Thyroid gland (tissue), 4 donors: Measurements from ENCODE around the gene OR6Y1. TPM values are rescaled to one million over a fixed set of nuclear protein-coding genes. Genes with fewer than 3 reads are reported as not detected.

Experiments used
- total RNA-seq, 4 donors: library from RNA; depleted of rRNA; stranded (reverse); fragments of >200 nt; gene quantifications; one replicate each; pipeline ENCODE4 v1.2.3, GENCODE V29; 2016

Gene OR6Y1
- total RNA-seq, 4 donors from 2014 or later = not detected

Other genes starting within 250 kb of the OR6Y1 start
- under 1 TPM in 1 of 4 donors, not detected in 3; 0.22 TPM for gene CD1B, start 222.9 kb downstream of the OR6Y1 start, total RNA-seq
- gene CD1E, start 200.5 kb downstream of the OR6Y1 start, total RNA-seq = under 1 TPM in 1 of 4 donors, not detected in 3; 0.92 TPM
- not detected for gene OR10T2, start 154.9 kb downstream of the OR6Y1 start, total RNA-seq
- not detected for gene OR10K2, start 128.2 kb downstream of the OR6Y1 start, total RNA-seq
- not detected for gene OR10K1, start 92.6 kb downstream of the OR6Y1 start, total RNA-seq
- not detected for gene OR10R2, start 82.2 kb downstream of the OR6Y1 start, total RNA-seq
- not detected for gene OR6P1, start 16.2 kb upstream of the OR6Y1 start, total RNA-seq
- not detected for gene OR10X1, start 25.5 kb upstream of the OR6Y1 start, total RNA-seq
- gene OR10Z1, start 50.9 kb upstream of the OR6Y1 start, total RNA-seq = not detected
- under 1 TPM in 2 of 4 donors, not detected in 2; 0.10 to 0.11 TPM for gene SPTA1, start 132.3 kb upstream of the OR6Y1 start, total RNA-seq
- gene OR6K2, start 146.2 kb upstream of the OR6Y1 start, total RNA-seq = not detected
- not detected for gene OR6K3, start 166.3 kb upstream of the OR6Y1 start, total RNA-seq
- gene OR6K6, start 200.3 kb upstream of the OR6Y1 start, total RNA-seq = not detected
- not detected for gene OR6N1, start 217.8 kb upstream of the OR6Y1 start, total RNA-seq
- not detected for gene OR6N2, start 226.8 kb upstream of the OR6Y1 start, total RNA-seq